HL-60 (cell line): Measurements from ENCODE around the gene CFAP46.

Experiments used
- DNase-seq, 2 experiments: peaks; one replicate each; pipeline ENCODE4 v3.0.0-alpha.2; 2010 to 2020; ENCODE audit warnings: low read depth in 1 of 2, low spot score in 1 of 2
- H3K27ac ChIP-seq: fragments of 250-450 bp; sonication (Bioruptor Pico); replicated peaks from 2 replicates; pipeline ENCODE4 v1.5.1; 2020; ENCODE audit warnings: mild to moderate bottlenecking, moderate library complexity
- H3K27me3 ChIP-seq: fragments of 250-450 bp; sonication (Bioruptor Pico); 2 replicates; pipeline ENCODE4 v1.5.1; 2021; ENCODE audit warnings: mild to moderate bottlenecking, moderate library complexity; ENCODE audit not compliant: insufficient read depth, poor library complexity, severe bottlenecking
- H3K4me3 ChIP-seq: replicated peaks from 2 replicates; pipeline ENCODE4 v1.5.1; 2011; ENCODE audit warnings: mild to moderate bottlenecking, control low read depth, low read length; ENCODE audit not compliant: insufficient read depth
- CTCF ChIP-seq: IDR thresholded peaks from one replicate; pipeline ENCODE4 v1.5.1; 2011; ENCODE audit warnings: low read length, control low read depth, inconsistent platforms; ENCODE audit not compliant: insufficient read depth
- GABPA ChIP-seq: IDR thresholded peaks from 2 replicates; pipeline ENCODE4 v1.6.1; 2012; ENCODE audit warnings: low read depth
- POLR2AphosphoS5 ChIP-seq: IDR thresholded peaks from 2 replicates; pipeline ENCODE4 v1.6.1; 2012; ENCODE audit warnings: low read depth
- REST ChIP-seq: IDR thresholded peaks from 2 replicates; pipeline ENCODE4 v1.6.1; 2012; ENCODE audit warnings: low read depth; ENCODE audit not compliant: insufficient replicate concordance
- SPI1 ChIP-seq: IDR thresholded peaks from 2 replicates; pipeline ENCODE4 v1.6.1; 2012; ENCODE audit warnings: low read depth, mild to moderate bottlenecking, borderline replicate concordance

CFAP46 gene

GRCh38 chr10:132908621-132909295, 33.6 kb downstream of the CFAP46 start:
- Histone ChIP-seq H3K27ac (no peak overlapping the region), H3K4me3 (no peak overlapping the region), H3K27me3 (no peaks in the 10 kb centered on the region)
- no peak for DNase-seq
- TF ChIP-seq POLR2AphosphoS5, result no peak
- TF ChIP-seq SPI1, result no peak
- no peak for TF ChIP-seq CTCF
- no peak for TF ChIP-seq GABPA
- no peak for TF ChIP-seq REST

- Histone ChIP-seq H3K27me3 (no peaks in the 10 kb centered on the region), H3K4me3 (no peak overlapping the region), H3K27ac (no peak overlapping the region)
- no peak for TF ChIP-seq SPI1
- no peak for TF ChIP-seq POLR2AphosphoS5
- TF ChIP-seq GABPA, result no peak
- TF ChIP-seq REST, result no peak
- TF ChIP-seq CTCF, result no peak
- no peak for DNase-seq
These were observed 34.3 kb downstream of the CFAP46 start for GRCh38 chr10:132907821-132908620.

GRCh38 chr10:132906836-132907235, 35.5 kb downstream of the CFAP46 start:
- TF ChIP-seq POLR2AphosphoS5 (no peak), CTCF (no peak), SPI1 (no peak)
- no peaks in the 10 kb centered on the region for H3K27me3 ChIP-seq
- DNase-seq, result no peak
- no peak overlapping the region for H3K4me3 ChIP-seq
- H3K27ac ChIP-seq, result no peak overlapping the region
